HEK293 (cell line): ENCODE results near the gene CMTM2.
A peak's percentile ranks its signal among the peaks of the same experiment; 100 is the strongest.

Source experiments
- CTCF ChIA-PET: fragments of 350-600 bp; formaldehyde crosslinking; extraction: SDS; loops from one replicate; lab custom pipeline; 2021; ENCODE audit warnings: antibody characterized with exemption; lab: Yijun Ruan, JAX
- POLR2A ChIA-PET: fragments of 300-600 bp; formaldehyde crosslinking; extraction: SDS; loops from one replicate; lab custom pipeline; 2020; ENCODE audit warnings: antibody characterized with exemption, inconsistent platforms; lab: Yijun Ruan, JAX
- H3K27ac ChIP-seq: fragments of 200-500 bp; sonication (Bioruptor generic); 2 replicates; pipeline ENCODE4 v1.5.1; 2014; ENCODE audit warnings: low read depth, low read length, control low read depth, inconsistent platforms; ENCODE audit errors: extremely low read depth
- H3K36me3 ChIP-seq, 2 experiments: fragments of 200-500 bp in 1 of 2; sonication (Bioruptor generic) in 1 of 2; 1 replicate in 1 of 2; 2 replicates in 1 of 2; pipeline ENCODE4 v1.5.1; 2014 to 2017; ENCODE audit warnings: inconsistent platforms in 2 of 2, low read length in 2 of 2; ENCODE audit not compliant: control insufficient read depth in 2 of 2, insufficient read depth in 1 of 2
- H3K4me1 ChIP-seq: fragments of 200-500 bp; sonication (Bioruptor generic); 2 replicates; pipeline ENCODE4 v1.5.1; 2014; ENCODE audit warnings: mild to moderate bottlenecking, low read length, inconsistent platforms; ENCODE audit not compliant: control insufficient read depth, insufficient read depth
- H3K4me3 ChIP-seq: 2 replicates; pipeline ENCODE4 v1.5.1; 2011; ENCODE audit warnings: low read depth, mild to moderate bottlenecking, control low read depth, low read length, moderate library complexity
- H3K9me3 ChIP-seq: fragments of 200-500 bp; sonication (Bioruptor generic); 2 replicates; pipeline ENCODE4 v1.5.1; 2014; ENCODE audit warnings: low read depth, low read length, inconsistent platforms; ENCODE audit not compliant: control insufficient read depth, insufficient read depth
- FEZF1 ChIP-seq: fragments of 450-650 bp; formaldehyde crosslinking; IDR thresholded peaks from 2 replicates; pipeline ENCODE4 v1.5.1; 2016; ENCODE audit warnings: missing biosample characterization, missing genetic modification characterization
- MYNN ChIP-seq: fragments of 450-650 bp; formaldehyde crosslinking; IDR thresholded peaks from 2 replicates; pipeline ENCODE4 v1.5.1; 2016; ENCODE audit warnings: missing biosample characterization, missing genetic modification characterization, borderline replicate concordance
- SCRT1 ChIP-seq: fragments of 450-650 bp; formaldehyde crosslinking; IDR thresholded peaks from 2 replicates; pipeline ENCODE4 v1.5.1; 2016; ENCODE audit warnings: missing biosample characterization, missing genetic modification characterization, borderline replicate concordance
- WT1 ChIP-seq: fragments of 450-650 bp; formaldehyde crosslinking; IDR thresholded peaks from 2 replicates; pipeline ENCODE4 v1.5.1; 2016; ENCODE audit warnings: missing biosample characterization, missing genetic modification characterization
- ZNF138 ChIP-seq: fragments of 450-650 bp; formaldehyde crosslinking; IDR thresholded peaks from 2 replicates; pipeline ENCODE4 v1.5.1; 2016; ENCODE audit warnings: missing biosample characterization, missing genetic modification characterization, borderline replicate concordance
- ZNF24 ChIP-seq: fragments of 450-650 bp; formaldehyde crosslinking; IDR thresholded peaks from 2 replicates; pipeline ENCODE4 v1.5.1; 2016; ENCODE audit warnings: missing biosample characterization, missing genetic modification characterization
- ZNF510 ChIP-seq: fragments of 450-650 bp; formaldehyde crosslinking; IDR thresholded peaks from 2 replicates; pipeline ENCODE4 v1.5.1; 2018; ENCODE audit warnings: mild to moderate bottlenecking, missing genetic modification characterization, missing biosample characterization; ENCODE audit not compliant: insufficient replicate concordance
- ZNF529 ChIP-seq: fragments of 450-650 bp; formaldehyde crosslinking; IDR thresholded peaks from 2 replicates; pipeline ENCODE4 v1.5.1; 2017; ENCODE audit warnings: missing genetic modification characterization, missing biosample characterization; ENCODE audit not compliant: insufficient replicate concordance
- ZNF600 ChIP-seq: fragments of 450-650 bp; formaldehyde crosslinking; IDR thresholded peaks from 2 replicates; pipeline ENCODE4 v1.5.1; 2016; ENCODE audit warnings: missing biosample characterization, missing genetic modification characterization
- ZNF624 ChIP-seq: fragments of 450-650 bp; formaldehyde crosslinking; IDR thresholded peaks from 2 replicates; pipeline ENCODE4 v1.5.1; 2017; ENCODE audit warnings: missing biosample characterization, missing genetic modification characterization
- ZNF658 ChIP-seq: fragments of 450-650 bp; formaldehyde crosslinking; IDR thresholded peaks from 2 replicates; pipeline ENCODE4; 2016; ENCODE audit warnings: missing biosample characterization, missing genetic modification characterization
- ZSCAN16 ChIP-seq: fragments of 450-650 bp; formaldehyde crosslinking; IDR thresholded peaks from 2 replicates; pipeline ENCODE4 v1.5.1; 2016; ENCODE audit warnings: missing biosample characterization, missing genetic modification characterization
- TF ChIP-seq, protein P1 (sequence below): fragments of 450-650 bp; formaldehyde crosslinking; IDR thresholded peaks from 2 replicates; pipeline ENCODE4 v1.5.1; 2016; ENCODE audit warnings: missing biosample characterization, missing genetic modification characterization, low read depth
- TF ChIP-seq, protein P2 (sequence below): fragments of 450-650 bp; formaldehyde crosslinking; optimal IDR thresholded peaks from 2 replicates; pipeline ENCODE3; 2016; ENCODE audit warnings: missing biosample characterization, mild to moderate bottlenecking, missing genetic modification characterization
- TF ChIP-seq, protein P3 (sequence below): fragments of 450-650 bp; formaldehyde crosslinking; IDR thresholded peaks from 2 replicates; pipeline ENCODE4 v1.5.1; 2016; ENCODE audit warnings: missing biosample characterization, missing genetic modification characterization
- TF ChIP-seq, protein P4 (sequence below): fragments of 450-650 bp; formaldehyde crosslinking; IDR thresholded peaks from 2 replicates; pipeline ENCODE4 v1.5.1; 2016; ENCODE audit warnings: missing biosample characterization, missing genetic modification characterization
- TF ChIP-seq, protein P5 (sequence below): fragments of 450-650 bp; formaldehyde crosslinking; IDR thresholded peaks from 2 replicates; pipeline ENCODE4 v1.5.1; 2017; ENCODE audit warnings: missing biosample characterization, missing genetic modification characterization
- TF ChIP-seq, protein P6 (sequence below): fragments of 450-650 bp; formaldehyde crosslinking; conservative IDR thresholded peaks from 2 replicates; pipeline ENCODE4 v1.5.1; 2016; ENCODE audit warnings: low read depth, missing biosample characterization, missing genetic modification characterization

The CMTM2 gene

DNA sequence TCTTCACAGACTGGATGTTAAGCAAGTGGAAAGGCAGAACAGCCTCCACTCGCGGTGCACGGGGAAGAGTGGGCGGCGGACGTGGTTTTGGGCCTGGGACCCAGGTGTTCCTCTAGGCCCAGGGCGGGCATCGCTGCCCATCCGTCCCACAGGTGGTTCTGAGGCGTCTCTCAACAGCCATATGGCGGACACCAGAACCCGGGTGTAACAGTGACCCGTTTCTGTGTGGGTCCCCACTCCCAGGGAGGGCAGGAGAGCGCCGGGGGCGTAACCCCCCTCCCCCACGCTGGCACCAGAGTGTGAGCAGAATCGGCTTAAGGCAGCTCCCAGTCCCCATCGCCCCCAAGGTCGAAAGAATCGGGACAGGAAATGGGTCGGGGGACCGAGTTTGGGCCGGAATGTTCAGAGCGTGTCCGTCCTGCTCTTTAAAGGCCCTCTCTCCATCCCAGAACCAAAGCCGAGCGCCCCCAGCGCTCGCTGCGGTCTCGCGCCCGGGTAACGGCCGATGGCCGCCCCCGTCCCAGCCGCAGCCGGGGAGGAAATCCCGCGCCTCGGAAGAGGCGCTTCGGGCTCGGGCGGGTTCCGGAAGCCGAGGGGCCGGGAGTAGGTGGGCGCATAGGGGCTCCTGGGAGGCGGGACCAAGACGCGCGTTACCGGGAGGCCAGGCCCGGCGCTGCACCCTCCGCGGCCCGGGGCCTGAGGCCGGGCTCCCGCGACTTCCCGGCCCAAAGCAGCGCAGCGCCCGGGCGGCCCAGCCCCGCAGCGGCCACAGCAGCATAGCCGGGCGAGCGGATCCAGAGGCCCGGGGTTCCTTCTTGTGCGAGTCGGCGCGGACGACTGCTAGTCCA lies 29.8 kb upstream of the CMTM2 start, which contains the start of gene TK2 (continued):
- TF ChIP-seq, protein P1, sequence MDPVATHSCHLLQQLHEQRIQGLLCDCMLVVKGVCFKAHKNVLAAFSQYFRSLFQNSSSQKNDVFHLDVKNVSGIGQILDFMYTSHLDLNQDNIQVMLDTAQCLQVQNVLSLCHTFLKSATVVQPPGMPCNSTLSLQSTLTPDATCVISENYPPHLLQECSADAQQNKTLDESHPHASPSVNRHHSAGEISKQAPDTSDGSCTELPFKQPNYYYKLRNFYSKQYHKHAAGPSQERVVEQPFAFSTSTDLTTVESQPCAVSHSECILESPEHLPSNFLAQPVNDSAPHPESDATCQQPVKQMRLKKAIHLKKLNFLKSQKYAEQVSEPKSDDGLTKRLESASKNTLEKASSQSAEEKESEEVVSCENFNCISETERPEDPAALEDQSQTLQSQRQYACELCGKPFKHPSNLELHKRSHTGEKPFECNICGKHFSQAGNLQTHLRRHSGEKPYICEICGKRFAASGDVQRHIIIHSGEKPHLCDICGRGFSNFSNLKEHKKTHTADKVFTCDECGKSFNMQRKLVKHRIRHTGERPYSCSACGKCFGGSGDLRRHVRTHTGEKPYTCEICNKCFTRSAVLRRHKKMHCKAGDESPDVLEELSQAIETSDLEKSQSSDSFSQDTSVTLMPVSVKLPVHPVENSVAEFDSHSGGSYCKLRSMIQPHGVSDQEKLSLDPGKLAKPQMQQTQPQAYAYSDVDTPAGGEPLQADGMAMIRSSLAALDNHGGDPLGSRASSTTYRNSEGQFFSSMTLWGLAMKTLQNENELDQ (tag by site-specific recombination), result no peak
- TF ChIP-seq, protein P2, sequence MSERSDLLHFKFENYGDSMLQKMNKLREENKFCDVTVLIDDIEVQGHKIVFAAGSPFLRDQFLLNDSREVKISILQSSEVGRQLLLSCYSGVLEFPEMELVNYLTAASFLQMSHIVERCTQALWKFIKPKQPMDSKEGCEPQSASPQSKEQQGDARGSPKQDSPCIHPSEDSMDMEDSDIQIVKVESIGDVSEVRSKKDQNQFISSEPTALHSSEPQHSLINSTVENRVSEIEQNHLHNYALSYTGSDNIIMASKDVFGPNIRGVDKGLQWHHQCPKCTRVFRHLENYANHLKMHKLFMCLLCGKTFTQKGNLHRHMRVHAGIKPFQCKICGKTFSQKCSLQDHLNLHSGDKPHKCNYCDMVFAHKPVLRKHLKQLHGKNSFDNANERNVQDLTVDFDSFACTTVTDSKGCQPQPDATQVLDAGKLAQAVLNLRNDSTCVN (tag by site-specific recombination), result peak; percentile 85
- TF ChIP-seq MYNN (tag by site-specific recombination) (no peak), ZNF600 (0 out of 2 replicates have a peak, but pooled peaks have one; percentile 8), ZNF624 (tag by site-specific recombination) (no peak), ZSCAN16 (tag by site-specific recombination) (no peak), ZNF138 (tag by site-specific recombination) (no peak), SCRT1 (tag by site-specific recombination) (0 out of 2 replicates have a peak, but pooled peaks have one; percentile 56), ZNF510 (tag by site-specific recombination) (no peak)
- TF ChIP-seq, all 188 proteins: peak for 40

DNA sequence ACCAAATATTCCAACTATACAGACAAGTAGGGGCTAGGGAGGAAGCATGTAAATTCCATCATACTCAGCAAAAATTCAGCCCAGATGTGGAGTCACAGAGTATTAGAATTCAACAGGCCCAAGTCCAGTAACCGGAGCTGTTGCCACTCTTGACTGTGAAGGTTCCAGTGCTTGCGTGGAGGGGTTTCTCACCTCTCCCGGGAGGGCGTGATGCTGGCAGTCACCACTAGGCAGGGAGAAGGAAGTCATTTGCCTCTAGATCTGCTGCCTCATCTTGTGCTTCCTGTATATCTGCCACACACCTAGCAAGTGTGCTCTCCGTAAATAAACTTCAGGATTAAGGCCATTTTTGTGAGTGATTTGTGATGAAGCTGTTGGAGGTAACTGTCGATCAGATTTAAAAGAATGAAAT lies 27.9 kb upstream of the CMTM2 start:
- peaks cover 0 to 10% of the 10 kb centered on the region in 2 experiments; a peak in 1 of 3 replicates for H3K36me3 ChIP-seq
- peak overlapping the region; percentile 64; the same call in 1 of the 2 replicates for H3K27ac ChIP-seq
- no peaks in the 10 kb centered on the region for H3K4me1 ChIP-seq
- CTCF ChIA-PET, result interaction anchor here (0.6 to 2.6 kb wide), 9 partner anchors 16 to 279 kb away, joined by 3 to 8 read pairs (median 3); partner anchors contain the start of gene NAE1
- no peak overlapping the region for H3K4me3 ChIP-seq
- no peaks in the 10 kb centered on the region for H3K9me3 ChIP-seq
- POLR2A ChIA-PET, result interaction anchor here (0.7 to 1.4 kb wide), 3 partner anchors 23 to 322 kb away, joined by 3 to 4 read pairs (median 4); no protein-coding TSS in a partner anchor
- TF ChIP-seq, protein P3, sequence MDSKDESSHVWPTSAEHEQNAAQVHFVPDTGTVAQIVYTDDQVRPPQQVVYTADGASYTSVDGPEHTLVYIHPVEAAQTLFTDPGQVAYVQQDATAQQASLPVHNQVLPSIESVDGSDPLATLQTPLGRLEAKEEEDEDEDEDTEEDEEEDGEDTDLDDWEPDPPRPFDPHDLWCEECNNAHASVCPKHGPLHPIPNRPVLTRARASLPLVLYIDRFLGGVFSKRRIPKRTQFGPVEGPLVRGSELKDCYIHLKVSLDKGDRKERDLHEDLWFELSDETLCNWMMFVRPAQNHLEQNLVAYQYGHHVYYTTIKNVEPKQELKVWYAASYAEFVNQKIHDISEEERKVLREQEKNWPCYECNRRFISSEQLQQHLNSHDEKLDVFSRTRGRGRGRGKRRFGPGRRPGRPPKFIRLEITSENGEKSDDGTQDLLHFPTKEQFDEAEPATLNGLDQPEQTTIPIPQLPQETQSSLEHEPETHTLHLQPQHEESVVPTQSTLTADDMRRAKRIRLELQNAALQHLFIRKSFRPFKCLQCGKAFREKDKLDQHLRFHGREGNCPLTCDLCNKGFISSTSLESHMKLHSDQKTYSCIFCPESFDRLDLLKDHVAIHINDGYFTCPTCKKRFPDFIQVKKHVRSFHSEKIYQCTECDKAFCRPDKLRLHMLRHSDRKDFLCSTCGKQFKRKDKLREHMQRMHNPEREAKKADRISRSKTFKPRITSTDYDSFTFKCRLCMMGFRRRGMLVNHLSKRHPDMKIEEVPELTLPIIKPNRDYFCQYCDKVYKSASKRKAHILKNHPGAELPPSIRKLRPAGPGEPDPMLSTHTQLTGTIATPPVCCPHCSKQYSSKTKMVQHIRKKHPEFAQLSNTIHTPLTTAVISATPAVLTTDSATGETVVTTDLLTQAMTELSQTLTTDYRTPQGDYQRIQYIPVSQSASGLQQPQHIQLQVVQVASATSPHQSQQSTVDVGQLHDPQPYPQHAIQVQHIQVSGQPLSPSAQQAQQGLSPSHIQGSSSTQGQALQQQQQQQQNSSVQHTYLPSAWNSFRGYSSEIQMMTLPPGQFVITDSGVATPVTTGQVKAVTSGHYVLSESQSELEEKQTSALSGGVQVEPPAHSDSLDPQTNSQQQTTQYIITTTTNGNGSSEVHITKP (tag by site-specific recombination), result peak; percentile 54; the same call in 1 of the 2 replicates
- TF ChIP-seq, protein P4, sequence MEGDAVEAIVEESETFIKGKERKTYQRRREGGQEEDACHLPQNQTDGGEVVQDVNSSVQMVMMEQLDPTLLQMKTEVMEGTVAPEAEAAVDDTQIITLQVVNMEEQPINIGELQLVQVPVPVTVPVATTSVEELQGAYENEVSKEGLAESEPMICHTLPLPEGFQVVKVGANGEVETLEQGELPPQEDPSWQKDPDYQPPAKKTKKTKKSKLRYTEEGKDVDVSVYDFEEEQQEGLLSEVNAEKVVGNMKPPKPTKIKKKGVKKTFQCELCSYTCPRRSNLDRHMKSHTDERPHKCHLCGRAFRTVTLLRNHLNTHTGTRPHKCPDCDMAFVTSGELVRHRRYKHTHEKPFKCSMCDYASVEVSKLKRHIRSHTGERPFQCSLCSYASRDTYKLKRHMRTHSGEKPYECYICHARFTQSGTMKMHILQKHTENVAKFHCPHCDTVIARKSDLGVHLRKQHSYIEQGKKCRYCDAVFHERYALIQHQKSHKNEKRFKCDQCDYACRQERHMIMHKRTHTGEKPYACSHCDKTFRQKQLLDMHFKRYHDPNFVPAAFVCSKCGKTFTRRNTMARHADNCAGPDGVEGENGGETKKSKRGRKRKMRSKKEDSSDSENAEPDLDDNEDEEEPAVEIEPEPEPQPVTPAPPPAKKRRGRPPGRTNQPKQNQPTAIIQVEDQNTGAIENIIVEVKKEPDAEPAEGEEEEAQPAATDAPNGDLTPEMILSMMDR (tag by site-specific recombination), result peak; percentile 32; the same call in 1 of the 2 replicates
- TF ChIP-seq, protein P5, sequence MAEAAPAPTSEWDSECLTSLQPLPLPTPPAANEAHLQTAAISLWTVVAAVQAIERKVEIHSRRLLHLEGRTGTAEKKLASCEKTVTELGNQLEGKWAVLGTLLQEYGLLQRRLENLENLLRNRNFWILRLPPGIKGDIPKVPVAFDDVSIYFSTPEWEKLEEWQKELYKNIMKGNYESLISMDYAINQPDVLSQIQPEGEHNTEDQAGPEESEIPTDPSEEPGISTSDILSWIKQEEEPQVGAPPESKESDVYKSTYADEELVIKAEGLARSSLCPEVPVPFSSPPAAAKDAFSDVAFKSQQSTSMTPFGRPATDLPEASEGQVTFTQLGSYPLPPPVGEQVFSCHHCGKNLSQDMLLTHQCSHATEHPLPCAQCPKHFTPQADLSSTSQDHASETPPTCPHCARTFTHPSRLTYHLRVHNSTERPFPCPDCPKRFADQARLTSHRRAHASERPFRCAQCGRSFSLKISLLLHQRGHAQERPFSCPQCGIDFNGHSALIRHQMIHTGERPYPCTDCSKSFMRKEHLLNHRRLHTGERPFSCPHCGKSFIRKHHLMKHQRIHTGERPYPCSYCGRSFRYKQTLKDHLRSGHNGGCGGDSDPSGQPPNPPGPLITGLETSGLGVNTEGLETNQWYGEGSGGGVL (tag by site-specific recombination), result peak; percentile 69
- TF ChIP-seq WT1 (tag by site-specific recombination) (no peak), ZNF658 (tag by site-specific recombination) (no peak), ZNF24 (tag by site-specific recombination) (no peak), FEZF1 (tag by site-specific recombination) (no peak), ZNF529 (tag by site-specific recombination) (no peak)
- TF ChIP-seq, protein P6, sequence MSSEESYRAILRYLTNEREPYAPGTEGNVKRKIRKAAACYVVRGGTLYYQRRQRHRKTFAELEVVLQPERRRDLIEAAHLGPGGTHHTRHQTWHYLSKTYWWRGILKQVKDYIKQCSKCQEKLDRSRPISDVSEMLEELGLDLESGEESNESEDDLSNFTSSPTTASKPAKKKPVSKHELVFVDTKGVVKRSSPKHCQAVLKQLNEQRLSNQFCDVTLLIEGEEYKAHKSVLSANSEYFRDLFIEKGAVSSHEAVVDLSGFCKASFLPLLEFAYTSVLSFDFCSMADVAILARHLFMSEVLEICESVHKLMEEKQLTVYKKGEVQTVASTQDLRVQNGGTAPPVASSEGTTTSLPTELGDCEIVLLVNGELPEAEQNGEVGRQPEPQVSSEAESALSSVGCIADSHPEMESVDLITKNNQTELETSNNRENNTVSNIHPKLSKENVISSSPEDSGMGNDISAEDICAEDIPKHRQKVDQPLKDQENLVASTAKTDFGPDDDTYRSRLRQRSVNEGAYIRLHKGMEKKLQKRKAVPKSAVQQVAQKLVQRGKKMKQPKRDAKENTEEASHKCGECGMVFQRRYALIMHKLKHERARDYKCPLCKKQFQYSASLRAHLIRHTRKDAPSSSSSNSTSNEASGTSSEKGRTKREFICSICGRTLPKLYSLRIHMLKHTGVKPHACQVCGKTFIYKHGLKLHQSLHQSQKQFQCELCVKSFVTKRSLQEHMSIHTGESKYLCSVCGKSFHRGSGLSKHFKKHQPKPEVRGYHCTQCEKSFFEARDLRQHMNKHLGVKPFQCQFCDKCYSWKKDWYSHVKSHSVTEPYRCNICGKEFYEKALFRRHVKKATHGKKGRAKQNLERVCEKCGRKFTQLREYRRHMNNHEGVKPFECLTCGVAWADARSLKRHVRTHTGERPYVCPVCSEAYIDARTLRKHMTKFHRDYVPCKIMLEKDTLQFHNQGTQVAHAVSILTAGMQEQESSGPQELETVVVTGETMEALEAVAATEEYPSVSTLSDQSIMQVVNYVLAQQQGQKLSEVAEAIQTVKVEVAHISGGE (tag by site-specific recombination), result 0 out of 2 replicates have a peak, but pooled peaks have one; percentile 25
